WTC11 (cell line): Measurements from ENCODE around the gene MFNG. TPM values are rescaled to one million over a fixed set of nuclear protein-coding genes. Genes with fewer than 3 reads are reported as not detected.

Experiments used
- ATAC-seq: fragments of 200-7000 bp; cut with Tn5 transposase; 2 replicates; pipeline ENCODE4 v1.10.0; 2021; ENCODE audit warnings: mild to moderate bottlenecking, moderate library complexity
- CTCF ChIA-PET: fragments of 300-600 bp; sonication (Branson Sonifier 250); formaldehyde crosslinking; loops from one replicate; lab custom pipeline; 2021; ENCODE audit warnings: antibody characterized with exemption; lab: Charles Lee
- POLR2A ChIA-PET: fragments of 350-600 bp; sonication (Branson Sonifier 250); formaldehyde crosslinking; loops from one replicate; lab custom pipeline; 2021; ENCODE audit warnings: antibody characterized with exemption; lab: Charles Lee
- DNase-seq: peaks from one replicate; pipeline ENCODE4 v3.0.0; 2021; ENCODE audit warnings: low spot score
- H3K27ac Mint-ChIP-seq: 2 replicates; pipeline ENCODE4 v1.8.0; 2021; ENCODE audit warnings: mixed read lengths
- H3K27me3 Mint-ChIP-seq: 2 replicates; pipeline ENCODE4 v1.8.0; 2021; ENCODE audit warnings: low read depth, mild to moderate bottlenecking, moderate library complexity, mixed read lengths
- H3K36me3 Mint-ChIP-seq: 2 replicates; pipeline ENCODE4 v1.8.0; 2021; ENCODE audit warnings: mixed read lengths
- H3K4me1 Mint-ChIP-seq: 2 replicates; pipeline ENCODE4 v1.8.0; 2022; ENCODE audit warnings: mixed read lengths
- H3K4me3 Mint-ChIP-seq: 2 replicates; pipeline ENCODE4 v1.8.0; 2021; ENCODE audit warnings: mild to moderate bottlenecking, moderate library complexity, mixed read lengths
- H3K9me3 Mint-ChIP-seq: 2 replicates; pipeline ENCODE4 v1.8.0; 2021; ENCODE audit warnings: mixed read lengths
- ARID4B ChIP-seq: sonication (generic); formaldehyde crosslinking; IDR thresholded peaks from 2 replicates; pipeline ENCODE4 v1.8.0; 2023; ENCODE audit warnings: missing genetic modification reagents, mild to moderate bottlenecking, borderline replicate concordance
- CBFB ChIP-seq: sonication (generic); formaldehyde crosslinking; IDR thresholded peaks from 2 replicates; pipeline ENCODE4 v1.8.1; 2022; ENCODE audit warnings: mild to moderate bottlenecking, low read depth, missing genetic modification reagents
- CREB1 ChIP-seq: sonication (generic); formaldehyde crosslinking; IDR thresholded peaks from 2 replicates; pipeline ENCODE4 v1.8.0; 2023; ENCODE audit warnings: mild to moderate bottlenecking, missing genetic modification reagents
- GTF2I ChIP-seq: fragments of 250-450 bp; sonication (Bioruptor Pico); conservative IDR thresholded peaks from 2 replicates; pipeline ENCODE4 v1.4.0; 2021; ENCODE audit warnings: mild to moderate bottlenecking
- IRF1 ChIP-seq: sonication (generic); formaldehyde crosslinking; IDR thresholded peaks from 2 replicates; pipeline ENCODE4 v1.8.0; 2023; ENCODE audit warnings: missing genetic modification reagents
- MLX ChIP-seq: sonication (generic); formaldehyde crosslinking; IDR thresholded peaks from 2 replicates; pipeline ENCODE4 v1.8.1; 2023; ENCODE audit warnings: mild to moderate bottlenecking, missing genetic modification reagents, moderate library complexity
- MXD4 ChIP-seq: fragments of 250-450 bp; sonication (Bioruptor Pico); IDR thresholded peaks from 2 replicates; pipeline ENCODE4 v1.8.0; 2021; ENCODE audit warnings: mild to moderate bottlenecking, moderate library complexity, borderline replicate concordance
- MYBL2 ChIP-seq: sonication (generic); formaldehyde crosslinking; IDR thresholded peaks from 2 replicates; pipeline ENCODE4 v1.8.1; 2023; ENCODE audit warnings: mild to moderate bottlenecking, moderate library complexity, missing genetic modification reagents
- NFYB ChIP-seq: sonication (generic); formaldehyde crosslinking; conservative IDR thresholded peaks from 2 replicates; pipeline ENCODE4 v1.8.0; 2022; ENCODE audit warnings: low read depth, missing genetic modification reagents
- PRRX2 ChIP-seq: fragments of 250-450 bp; sonication (Bioruptor Pico); IDR thresholded peaks from 2 replicates; pipeline ENCODE4 v1.8.0; 2021; ENCODE audit warnings: mild to moderate bottlenecking
- TEAD4 ChIP-seq: sonication (generic); formaldehyde crosslinking; IDR thresholded peaks from 2 replicates; pipeline ENCODE4 v1.8.0; 2022; ENCODE audit warnings: mild to moderate bottlenecking, missing genetic modification reagents
- ZNF423 ChIP-seq: fragments of 250-450 bp; sonication (Bioruptor Pico); IDR thresholded peaks from 2 replicates; pipeline ENCODE4 v2.1.2; 2022; ENCODE audit warnings: mild to moderate bottlenecking, moderate library complexity
- total RNA-seq: library from RNA; stranded (reverse); gene quantifications from 3 replicates; pipeline ENCODE4 v1.2.3, GENCODE V29; 2021
- TF ChIP-seq, protein P1 (sequence below): sonication (generic); formaldehyde crosslinking; IDR thresholded peaks from 2 replicates; pipeline ENCODE4 v1.8.0; 2022; ENCODE audit warnings: mild to moderate bottlenecking, missing genetic modification reagents

The MFNG gene
- total RNA-seq, 1 experiment from 2014 or later, result 3.2 TPM

DNA sequence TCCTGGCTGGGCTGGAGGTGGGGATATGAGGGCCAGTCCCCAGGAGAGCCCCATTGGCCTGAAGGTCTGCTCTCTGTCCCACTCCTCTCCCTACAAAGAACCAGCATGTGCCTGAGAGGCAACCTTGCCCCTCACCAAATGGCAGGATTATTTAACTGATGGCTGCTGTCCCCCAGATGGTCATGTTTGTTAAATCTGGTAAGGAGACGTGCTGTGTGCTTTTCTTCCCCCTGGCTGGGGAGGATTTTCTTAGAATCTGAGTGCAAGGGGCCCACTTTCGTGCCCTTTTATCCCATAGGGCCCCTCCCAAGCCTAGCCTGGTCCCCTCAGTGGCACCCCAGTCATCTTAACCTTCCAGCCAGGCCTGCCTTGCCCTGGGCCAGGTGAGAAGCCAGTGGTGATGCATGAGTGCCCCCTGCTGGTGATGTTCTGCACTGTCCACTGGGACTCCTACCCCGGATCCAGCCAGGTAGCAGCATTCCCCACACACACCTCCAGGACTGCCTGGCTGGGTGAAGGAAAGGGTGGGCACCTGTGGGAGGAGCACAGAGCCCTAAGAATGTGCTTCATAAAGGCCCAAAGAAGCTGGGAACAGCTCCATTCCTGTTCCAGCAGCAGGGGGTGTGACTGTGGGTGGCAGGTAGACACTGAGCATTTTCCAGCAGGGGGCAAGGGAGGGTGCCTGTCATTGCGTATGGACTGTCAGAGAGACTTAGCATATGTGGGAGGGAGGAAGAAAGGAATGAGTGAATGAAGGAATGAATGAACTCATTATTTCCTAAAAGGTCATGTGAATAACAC lies 28.9 kb downstream of the MFNG start (continued):
- no peak for TF ChIP-seq IRF1 (CRISPR knock-in tag)
- TF ChIP-seq, protein P1, sequence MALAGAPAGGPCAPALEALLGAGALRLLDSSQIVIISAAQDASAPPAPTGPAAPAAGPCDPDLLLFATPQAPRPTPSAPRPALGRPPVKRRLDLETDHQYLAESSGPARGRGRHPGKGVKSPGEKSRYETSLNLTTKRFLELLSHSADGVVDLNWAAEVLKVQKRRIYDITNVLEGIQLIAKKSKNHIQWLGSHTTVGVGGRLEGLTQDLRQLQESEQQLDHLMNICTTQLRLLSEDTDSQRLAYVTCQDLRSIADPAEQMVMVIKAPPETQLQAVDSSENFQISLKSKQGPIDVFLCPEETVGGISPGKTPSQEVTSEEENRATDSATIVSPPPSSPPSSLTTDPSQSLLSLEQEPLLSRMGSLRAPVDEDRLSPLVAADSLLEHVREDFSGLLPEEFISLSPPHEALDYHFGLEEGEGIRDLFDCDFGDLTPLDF (CRISPR knock-in tag), result no peak
- no peak for TF ChIP-seq GTF2I (CRISPR knock-in tag)
- no peak for TF ChIP-seq MXD4
- TF ChIP-seq CBFB, result peak; percentile 71; the same call in 1 of the 2 replicates
- TF ChIP-seq, all 79 proteins: peak for 4

DNA sequence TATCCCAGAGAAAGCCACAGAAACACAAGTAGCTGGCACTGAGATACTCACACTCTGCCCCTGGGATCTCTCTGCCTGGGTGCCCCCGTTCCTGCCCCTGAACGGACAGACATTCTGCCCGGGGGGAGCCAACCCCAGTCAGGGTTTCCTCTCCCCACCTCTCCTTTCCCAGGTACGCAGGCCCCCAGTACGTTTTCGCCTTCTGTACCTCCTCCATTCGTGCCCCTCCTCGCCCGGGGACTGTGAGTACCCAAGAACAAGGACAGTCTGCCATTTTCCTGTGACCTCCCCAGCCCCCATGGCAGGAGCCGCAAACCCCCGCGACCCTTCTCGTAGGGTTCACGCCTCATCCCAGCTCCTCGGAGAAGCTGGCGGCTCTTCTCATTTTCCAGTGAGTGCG lies 29.8 kb downstream of the MFNG start:
- TF ChIP-seq ARID4B (CRISPR knock-in tag), result no peak
- Mint-ChIP-seq H3K36me3 (no peaks in the 10 kb centered on the region), H3K27me3 (no peaks in the 10 kb centered on the region), H3K27ac (no peak overlapping the region), H3K4me3 (no peak overlapping the region), H3K4me1 (peaks cover 2% of the 10 kb centered on the region; the same call in 1 of the 2 replicates), H3K9me3 (peaks cover 6% of the 10 kb centered on the region)
- DNase-seq (no peak), ATAC-seq (no peak)
- POLR2A ChIA-PET, result interaction anchor here (0.5 kb wide), 1 partner anchor 188 kb away, joined by 3 read pairs; no protein-coding TSS in a partner anchor
- CTCF ChIA-PET, result interaction anchor here (0.6 to 3.3 kb wide), 18 partner anchors 15 to 290 kb away, joined by 3 to 17 read pairs (median 4); no protein-coding TSS in a partner anchor

DNA sequence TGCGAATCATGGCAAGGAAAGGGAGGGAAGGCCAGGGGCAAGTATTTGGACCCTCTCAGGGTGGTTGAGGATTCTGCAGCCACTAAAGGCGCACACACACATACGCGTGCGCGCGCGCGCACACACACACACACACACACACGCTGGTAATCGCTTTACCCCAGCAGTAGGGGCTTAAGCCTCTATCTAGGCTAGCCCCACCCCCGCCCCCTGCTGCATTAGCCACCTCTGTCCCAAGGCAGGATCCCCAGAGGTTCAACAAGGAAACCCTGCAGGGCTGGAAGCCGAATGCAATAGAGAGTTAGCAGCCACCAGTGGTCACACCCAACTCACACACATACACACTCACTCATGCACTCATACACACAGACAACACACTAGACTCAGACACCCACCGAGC lies 30.3 kb downstream of the MFNG start:
- no peaks in the 10 kb centered on the region for H3K27me3 Mint-ChIP-seq
- H3K36me3 Mint-ChIP-seq, result peaks cover 3% of the 10 kb centered on the region; the same call in 1 of the 2 replicates
- DNase-seq (no peak), ATAC-seq (no peak)
- no peak overlapping the region for H3K4me3 Mint-ChIP-seq
- H3K9me3 Mint-ChIP-seq, result peaks cover 11% of the 10 kb centered on the region
- POLR2A ChIA-PET, result interaction anchor here (0.5 kb wide), 2 partner anchors 188 to 337 kb away, joined by 3 read pairs; no protein-coding TSS in a partner anchor
- H3K27ac Mint-ChIP-seq, result no peak overlapping the region
- H3K4me1 Mint-ChIP-seq, result peaks cover 2% of the 10 kb centered on the region; the same call in 1 of the 2 replicates
- TF ChIP-seq ARID4B (CRISPR knock-in tag) (no peak), NFYB (no peak), CREB1 (CRISPR knock-in tag) (no peak), MYBL2 (CRISPR knock-in tag) (no peak), MLX (no peak), ZNF423 (CRISPR knock-in tag) (no peak), PRRX2 (CRISPR knock-in tag) (no peak), TEAD4 (CRISPR knock-in tag) (no peak)
- CTCF ChIA-PET, result interaction anchor here (0.7 to 3.3 kb wide), 13 partner anchors 17 to 196 kb away, joined by 3 to 17 read pairs (median 4); no protein-coding TSS in a partner anchor
